CD4-positive, alpha-beta memory T cell (primary cell): Measurements from ENCODE around the gene IL10RA. TPM values are rescaled to one million over a fixed set of nuclear protein-coding genes. Genes with fewer than 3 reads are reported as not detected.

Source experiments
- CTCF ChIA-PET: fragments of 350-600 bp; sonication (Branson Sonifier 250); formaldehyde crosslinking; loops from one replicate; lab custom pipeline; 2021; ENCODE audit warnings: inconsistent platforms; ENCODE audit not compliant: partially characterized antibody; lab: Charles Lee
- POLR2A ChIA-PET: fragments of 350-600 bp; sonication (Branson Sonifier 250); formaldehyde crosslinking; loops from one replicate; lab custom pipeline; 2021; ENCODE audit not compliant: partially characterized antibody; lab: Charles Lee
- DNase-seq, 5 donors: peaks; one replicate each; pipeline versions ENCODE4 v3.0.0 to v3.0.0-alpha.2; 2020 to 2022; ENCODE audit warnings: mixed read lengths in 1 of 5
- H3K27ac ChIP-seq: one replicate; pipeline ENCODE4 v1.7.0; 2013; ENCODE audit warnings: low read depth, low read length
- H3K27me3 ChIP-seq: 2 replicates; pipeline ENCODE4 v1.7.0; 2013; ENCODE audit warnings: mild to moderate bottlenecking, low read length, moderate library complexity; ENCODE audit not compliant: insufficient read depth
- H3K36me3 ChIP-seq: 2 replicates; pipeline ENCODE4 v1.7.0; 2013; ENCODE audit warnings: mild to moderate bottlenecking, low read length, moderate library complexity; ENCODE audit not compliant: insufficient read depth
- H3K4me1 ChIP-seq: 2 replicates; pipeline ENCODE4 v1.7.0; 2013; ENCODE audit warnings: mild to moderate bottlenecking, low read length, moderate library complexity; ENCODE audit not compliant: insufficient read depth
- H3K4me3 ChIP-seq, 2 donors: one replicate each; pipeline ENCODE4 v1.7.0; 2013; ENCODE audit warnings: low read length in 2 of 2, mild to moderate bottlenecking in 1 of 2
- H3K9me3 ChIP-seq, 2 donors: one replicate each; pipeline ENCODE4 v1.7.0; 2013; ENCODE audit warnings: low read length in 2 of 2, control low read depth in 1 of 2; ENCODE audit not compliant: control insufficient read depth in 1 of 2
- H3K27ac Mint-ChIP-seq, 7 donors: one replicate each; pipeline ENCODE4 v1.8.0; 2020 to 2021; ENCODE audit warnings: mixed read lengths in 7 of 7, mild to moderate bottlenecking in 6 of 7, inconsistent platforms in 3 of 7, moderate library complexity in 3 of 7
- H3K27me3 Mint-ChIP-seq, 2 donors: one replicate each; pipeline ENCODE4 v1.8.0; 2020 to 2021; ENCODE audit warnings: mixed read lengths in 2 of 2
- H3K36me3 Mint-ChIP-seq, 2 donors: one replicate each; pipeline ENCODE4 v1.8.0; 2020 to 2021; ENCODE audit warnings: mixed read lengths in 2 of 2, inconsistent platforms in 1 of 2, mild to moderate bottlenecking in 1 of 2
- H3K4me1 Mint-ChIP-seq, 4 donors: one replicate each; pipeline ENCODE4 v1.8.0; 2020 to 2021; ENCODE audit warnings: mixed read lengths in 4 of 4, mild to moderate bottlenecking in 1 of 4
- H3K4me3 Mint-ChIP-seq, 8 donors: one replicate each; pipeline ENCODE4 v1.8.0; 2020 to 2021; ENCODE audit warnings: mixed read lengths in 8 of 8, mild to moderate bottlenecking in 7 of 8, moderate library complexity in 6 of 8, inconsistent platforms in 3 of 8
- H3K9me3 Mint-ChIP-seq, 8 donors: one replicate each; pipeline ENCODE4 v1.8.0; 2020 to 2021; ENCODE audit warnings: mixed read lengths in 8 of 8, mild to moderate bottlenecking in 5 of 8, inconsistent platforms in 3 of 8, moderate library complexity in 1 of 8
- intact Hi-C: fragments of 100-400 bp; cut with micrococcal nuclease; formaldehyde crosslinking; loops from one replicate; pipeline ENCODE4 v1.15.1; 2023
- polyA plus RNA-seq, 2 donors: library from polyadenylated mRNA; unstranded; fragments of 300-500 nt; fragmentation: Illumina TruSeq; gene quantifications; one replicate each; pipeline ENCODE4 v1.2.3, GENCODE V29; 2021
- total RNA-seq, 2 experiments: library from RNA; stranded (reverse); gene quantifications; one replicate each; pipeline ENCODE4 v1.2.3, GENCODE V29; 2021

The IL10RA gene
- total and polyA plus RNA-seq, 4 experiments from 2014 or later, result 362 to 468 (median 402) TPM

- peaks cover 35 to 37% of the 10 kb centered on the region in 2 donors for H3K36me3 Mint-ChIP-seq
- CTCF ChIA-PET, result interaction anchor here (0.7 to 24.4 kb wide), 4 partner anchors 15 to 69 kb away, joined by 3 to 402 read pairs (median 108); no protein-coding TSS in a partner anchor
- H3K4me1 ChIP-seq, result peaks cover 56% of the 10 kb centered on the region
- peaks cover 21% of the 10 kb centered on the region for H3K36me3 ChIP-seq
- H3K4me3 Mint-ChIP-seq, result peak overlapping the region; percentile 91 to 99 (median 94)
- H3K9me3 ChIP-seq, result no peaks in the 10 kb centered on the region
- peak in 1 of 5 donors; percentile 38 for DNase-seq
- POLR2A ChIA-PET, result interaction anchor here (1.5 to 51.5 kb wide), 4 partner anchors 9 to 61 kb away, joined by 8 to 2125 read pairs (median 1762); partner anchors contain the start of gene IL10RA
- H3K4me3 ChIP-seq, result no peak overlapping the region
- H3K9me3 Mint-ChIP-seq, result peaks cover 0 to 3% (median 0%) of the 10 kb centered on the region in 8 donors
- intact Hi-C loops, result no loop called here
- H3K27me3 Mint-ChIP-seq, result no peaks in the 10 kb centered on the region
- no peak overlapping the region for H3K27ac ChIP-seq
- peaks cover 43 to 83% (median 59%) of the 10 kb centered on the region in 4 donors for H3K4me1 Mint-ChIP-seq
- peak overlapping the region; percentile 81 to 98 (median 94) for H3K27ac Mint-ChIP-seq
- H3K27me3 ChIP-seq, result no peaks in the 10 kb centered on the region
These were observed 1.7 kb upstream of the IL10RA start for GRCh38 chr11:117984476-117984875.

GRCh38 chr11:117986981-117987574, 884 bp downstream of the IL10RA start:
- CTCF ChIA-PET, result interaction anchor here (0.7 to 24.4 kb wide), 13 partner anchors 13 to 179 kb away, joined by 3 to 402 read pairs (median 7); no protein-coding TSS in a partner anchor
- peak; percentile 73 to 89 (median 78) for DNase-seq
- Histone ChIP-seq H3K36me3 (peaks cover 44% of the 10 kb centered on the region), H3K27ac (peak overlapping the region; percentile 98), H3K4me1 (peaks cover 64% of the 10 kb centered on the region), H3K9me3 (no peaks in the 10 kb centered on the region), H3K27me3 (no peaks in the 10 kb centered on the region), H3K4me3 (peak overlapping the region; percentile 97 to 99)
- Mint-ChIP-seq H3K36me3 (peaks cover 59 to 62% of the 10 kb centered on the region in 2 donors), H3K27ac (peak overlapping the region; percentile 89 to 96 (median 93)), H3K9me3 (peaks cover 0 to 3% (median 0%) of the 10 kb centered on the region in 8 donors), H3K4me1 (peaks cover 43 to 86% (median 57%) of the 10 kb centered on the region in 4 donors), H3K27me3 (no peaks in the 10 kb centered on the region), H3K4me3 (peak overlapping the region; percentile 91 to 100 (median 94))
- POLR2A ChIA-PET, result interaction anchor here (1.0 to 51.5 kb wide), 13 partner anchors 1 to 585 kb away, joined by 3 to 2125 read pairs (median 6); partner anchors contain the start of genes ARCN1 and IL10RA
- intact Hi-C loops, result loop anchor here (1.0 to 2.0 kb wide), 6 partner anchors 7 to 64 kb away; no protein-coding TSS in a partner anchor

GRCh38 chr11:117989351-117990102, 3.3 kb downstream of the IL10RA start:
- POLR2A ChIA-PET, result interaction anchor here (0.6 to 51.5 kb wide), 8 partner anchors 3 to 174 kb away, joined by 3 to 2125 read pairs (median 878); partner anchors contain the start of gene IL10RA
- intact Hi-C loops, result no loop called here
- peaks cover 69% of the 10 kb centered on the region for H3K36me3 ChIP-seq
- DNase-seq, result no peak
- Mint-ChIP-seq H3K27ac (peak overlapping the region; percentile 73 to 96 (median 90)), H3K4me3 (peak overlapping the region; percentile 91 to 100 (median 94)), H3K36me3 (peaks cover 83 to 86% of the 10 kb centered on the region in 2 donors), H3K4me1 (peaks cover 43 to 90% (median 57%) of the 10 kb centered on the region in 4 donors), H3K27me3 (no peaks in the 10 kb centered on the region), H3K9me3 (peaks cover 0 to 3% (median 0%) of the 10 kb centered on the region in 8 donors)
- CTCF ChIA-PET, result interaction anchor here (0.7 to 24.4 kb wide), 9 partner anchors 10 to 182 kb away, joined by 3 to 402 read pairs (median 21); no protein-coding TSS in a partner anchor
- H3K9me3 ChIP-seq, result no peaks in the 10 kb centered on the region
- peaks cover 68% of the 10 kb centered on the region for H3K4me1 ChIP-seq
- H3K4me3 ChIP-seq, result peak overlapping the region; percentile 97 to 99
- H3K27me3 ChIP-seq, result no peaks in the 10 kb centered on the region
- H3K27ac ChIP-seq, result peak overlapping the region; percentile 98

GRCh38 chr11:117992136-117992535, 5.9 kb downstream of the IL10RA start:
- peak overlapping the region; percentile 77 to 93 (median 91) for H3K27ac Mint-ChIP-seq
- H3K36me3 ChIP-seq, result peaks cover 95% of the 10 kb centered on the region
- no peaks in the 10 kb centered on the region for H3K27me3 Mint-ChIP-seq
- intact Hi-C loops, result no loop called here
- H3K27ac ChIP-seq, result peak overlapping the region; percentile 43
- H3K4me3 ChIP-seq, result peak overlapping the region; percentile 34 to 97
- CTCF ChIA-PET, result interaction anchor here (1.3 to 19.1 kb wide), 4 partner anchors 43 to 175 kb away, joined by 4 to 211 read pairs (median 88); no protein-coding TSS in a partner anchor
- H3K9me3 ChIP-seq, result no peaks in the 10 kb centered on the region
- H3K4me1 ChIP-seq, result peaks cover 84% of the 10 kb centered on the region
- H3K9me3 Mint-ChIP-seq, result no peaks in the 10 kb centered on the region
- peak overlapping the region; percentile 91 to 100 (median 94) for H3K4me3 Mint-ChIP-seq
- H3K27me3 ChIP-seq, result no peaks in the 10 kb centered on the region
- DNase-seq, result no peak
- H3K36me3 Mint-ChIP-seq, result peaks cover 96 to 99% of the 10 kb centered on the region in 2 donors
- H3K4me1 Mint-ChIP-seq, result peaks cover 50 to 91% (median 67%) of the 10 kb centered on the region in 4 donors
- POLR2A ChIA-PET, result interaction anchor here (1.2 to 51.5 kb wide), 5 partner anchors 6 to 175 kb away, joined by 3 to 2125 read pairs (median 1775); partner anchors contain the start of gene IL10RA

GRCh38 chr11:117992620-117993019, 6.4 kb downstream of the IL10RA start:
- ChIA-PET POLR2A (interaction anchor here (34.5 to 51.5 kb wide), 4 partner anchors 6 to 53 kb away, joined by 1750 to 2125 read pairs (median 1950); partner anchors contain the start of gene IL10RA), CTCF (interaction anchor here (1.3 to 19.1 kb wide), 4 partner anchors 43 to 175 kb away, joined by 4 to 211 read pairs (median 88); no protein-coding TSS in a partner anchor)
- no peaks in the 10 kb centered on the region for H3K27me3 Mint-ChIP-seq
- H3K9me3 Mint-ChIP-seq, result no peaks in the 10 kb centered on the region
- intact Hi-C loops, result no loop called here
- H3K36me3 Mint-ChIP-seq, result peaks cover 96 to 99% of the 10 kb centered on the region in 2 donors
- Histone ChIP-seq H3K27ac (peak overlapping the region; percentile 43), H3K9me3 (no peaks in the 10 kb centered on the region), H3K27me3 (no peaks in the 10 kb centered on the region), H3K36me3 (peaks cover 96% of the 10 kb centered on the region), H3K4me3 (peak overlapping the region; percentile 49 to 97), H3K4me1 (peaks cover 89% of the 10 kb centered on the region)
- DNase-seq, result no peak
- H3K27ac Mint-ChIP-seq, result peak overlapping the region; percentile 77 to 93 (median 91)
- peaks cover 53 to 91% (median 70%) of the 10 kb centered on the region in 4 donors for H3K4me1 Mint-ChIP-seq
- H3K4me3 Mint-ChIP-seq, result peak overlapping the region; percentile 91 to 100 (median 94)

GRCh38 chr11:117993988-117994745, 8.0 kb downstream of the IL10RA start:
- POLR2A ChIA-PET, result interaction anchor here (1.0 to 51.5 kb wide), 7 partner anchors 8 to 178 kb away, joined by 3 to 2125 read pairs (median 1750); partner anchors contain the start of gene IL10RA
- H3K27me3 Mint-ChIP-seq, result no peaks in the 10 kb centered on the region
- peak overlapping the region in 1 of 2 donors; percentile 5 for H3K4me3 ChIP-seq

More at GRCh38 chr11:117993988-117994745, 8.0 kb downstream of the IL10RA start:
- H3K9me3 ChIP-seq, result no peaks in the 10 kb centered on the region
- CTCF ChIA-PET, result interaction anchor here (0.8 to 19.1 kb wide), 10 partner anchors 8 to 187 kb away, joined by 3 to 211 read pairs (median 4); no protein-coding TSS in a partner anchor
- intact Hi-C loops, result loop anchor here (1.0 kb wide), 1 partner anchor 8 kb away; the partner anchor contains the start of gene IL10RA
- Mint-ChIP-seq H3K4me1 (peaks cover 63 to 99% (median 81%) of the 10 kb centered on the region in 4 donors), H3K36me3 (peaks cover 92 to 98% of the 10 kb centered on the region in 2 donors), H3K9me3 (no peaks in the 10 kb centered on the region), H3K27ac (peak overlapping the region; percentile 61 to 93 (median 86)), H3K4me3 (peak overlapping the region; percentile 60 to 99 (median 93))
- H3K27me3 ChIP-seq, result no peaks in the 10 kb centered on the region
- peaks cover 100% of the 10 kb centered on the region for H3K4me1 ChIP-seq
- DNase-seq, result no peak
- H3K36me3 ChIP-seq, result peaks cover 97% of the 10 kb centered on the region
- peak overlapping the region; percentile 43 for H3K27ac ChIP-seq
